Panc1 (cell line): ENCODE measurements around the gene JADE2. TPM values are rescaled to one million over a fixed set of nuclear protein-coding genes. Genes with fewer than 3 reads are reported as not detected.

Experiments
- ATAC-seq: fragments of 200-7000 bp; cut with Tn5 transposase; 2 replicates; pipeline ENCODE4 v1.9.1; 2020; ENCODE audit warnings: mild to moderate bottlenecking, moderate library complexity
- BruUV-seq: library from RNA; stranded (reverse); fragments of 400-500 nt; replicated peaks from 2 replicates; lab custom pipeline; 2021; lab: Mats Ljungman, UMichigan
- CTCF ChIA-PET: fragments of 300-600 bp; sonication (Branson Sonifier 250); formaldehyde crosslinking; loops from one replicate; lab custom pipeline; 2022; ENCODE audit warnings: antibody characterized with exemption; lab: Charles Lee
- POLR2A ChIA-PET: fragments of 300-600 bp; sonication (Branson Sonifier 250); formaldehyde crosslinking; loops from one replicate; lab custom pipeline; 2022; ENCODE audit warnings: antibody characterized with exemption; lab: Charles Lee
- DNase-seq: peaks from one replicate; pipeline ENCODE4 v3.0.0-alpha.2; 2010; ENCODE audit warnings: low read depth, low spot score
- H3K27ac ChIP-seq: 2 replicates; pipeline ENCODE4 v1.5.1; 2011; ENCODE audit warnings: mild to moderate bottlenecking, low read length, inconsistent platforms
- H3K27me3 ChIP-seq: fragments of 200-500 bp; sonication (Bioruptor generic); 2 replicates; pipeline ENCODE4 v1.6.0; 2014; ENCODE audit warnings: low read length, inconsistent platforms; ENCODE audit not compliant: control insufficient read depth, insufficient read depth
- H3K36me3 ChIP-seq: fragments of 200-500 bp; sonication (Bioruptor generic); 2 replicates; pipeline ENCODE4 v1.5.1; 2014; ENCODE audit warnings: inconsistent platforms, mild to moderate bottlenecking, low read length, moderate library complexity; ENCODE audit not compliant: control insufficient read depth, insufficient read depth
- H3K4me1 ChIP-seq: 2 replicates; pipeline ENCODE4 v1.5.1; 2011; ENCODE audit warnings: inconsistent platforms, mild to moderate bottlenecking, low read length, moderate library complexity; ENCODE audit not compliant: control insufficient read depth, insufficient read depth
- H3K4me3 ChIP-seq, 2 experiments: 2 replicates each; pipeline ENCODE4 v1.5.1; 2011 to 2012; ENCODE audit warnings: low read depth in 2 of 2, low read length in 2 of 2, mild to moderate bottlenecking in 2 of 2, inconsistent platforms in 1 of 2, moderate library complexity in 1 of 2
- H3K9me3 ChIP-seq: fragments of 200-500 bp; sonication (Bioruptor generic); 2 replicates; pipeline ENCODE4 v1.5.1; 2014; ENCODE audit warnings: low read depth, mild to moderate bottlenecking, inconsistent platforms, low read length, moderate library complexity; ENCODE audit not compliant: control insufficient read depth, insufficient read depth
- CTCF ChIP-seq: fragments of 450-650 bp; IDR thresholded peaks from 2 replicates; pipeline ENCODE4 v1.5.1; 2017; ENCODE audit warnings: mild to moderate bottlenecking
- POLR2AphosphoS5 ChIP-seq: IDR thresholded peaks from 2 replicates; pipeline ENCODE4 v1.6.1; 2012; ENCODE audit warnings: mild to moderate bottlenecking, low read depth, low read length, moderate library complexity
- REST ChIP-seq, 2 experiments: IDR thresholded peaks; 2 replicates each; pipeline ENCODE4 v1.6.1; 2011 to 2012; ENCODE audit warnings: low read depth in 2 of 2, control low read depth in 1 of 2, low read length in 1 of 2, mild to moderate bottlenecking in 1 of 2, moderate library complexity in 1 of 2; ENCODE audit not compliant: insufficient read depth in 1 of 2
- SIN3A ChIP-seq: IDR thresholded peaks from 2 replicates; pipeline ENCODE4 v1.6.1; 2012; ENCODE audit warnings: low read depth, mild to moderate bottlenecking, low read length, moderate library complexity, borderline replicate concordance; ENCODE audit not compliant: insufficient read depth
- TCF7L2 ChIP-seq: IDR thresholded peaks from 2 replicates; pipeline ENCODE4 v1.6.1; 2011; ENCODE audit warnings: mild to moderate bottlenecking, low read depth, low read length, inconsistent platforms
- in situ Hi-C: cut with HindIII; loops from 2 replicates; pipeline ENCODE4 v1.10.0; 2016; ENCODE audit warnings: low sequenced_read_pairs, low pct_unique_long_range_greater_than_20kb
- intact Hi-C: fragments of 100-400 bp; cut with micrococcal nuclease; formaldehyde crosslinking; loops from one replicate; pipeline ENCODE4 v1.10.0; 2022; ENCODE audit not compliant: unreplicated experiment
- total RNA-seq: library from RNA; stranded (reverse); gene quantifications from one replicate; pipeline ENCODE4 v1.2.1, GENCODE V29; 2021; ENCODE audit not compliant: unreplicated experiment

The JADE2 gene
- total RNA-seq, 1 experiment from 2014 or later = 80.0 TPM

- Histone ChIP-seq H3K27me3 (no peaks in the 10 kb centered on the region), H3K4me1 (peaks cover 3% of the 10 kb centered on the region), H3K9me3 (no peaks in the 10 kb centered on the region), H3K36me3 (no peaks in the 10 kb centered on the region), H3K4me3 (no peak overlapping the region), H3K27ac (no peak overlapping the region)
- no TSS peak for BruUV-seq
- TF ChIP-seq REST (IDR thresholded peaks at IDR 0.05; ENCODE audit: insufficient read depth in 1 of 2, low read depth in 2 of 2, low read length in 1 of 2) (no peak), POLR2AphosphoS5 (no peak), TCF7L2 (no peak), SIN3A (no peak), CTCF (no peak)
- no peak for ATAC-seq
- POLR2A ChIA-PET = no interaction called here
- intact Hi-C loops (no loop called here), in situ Hi-C loops (no loop called here)
- CTCF ChIA-PET = no interaction called here
- DNase-seq = no peak
Observed at GRCh38 chr5:134517553-134517952, 7.9 kb upstream of the JADE2 start.

- Histone ChIP-seq H3K27ac (no peak overlapping the region; the same call in 1 of the 2 replicates), H3K4me1 (peaks cover 15% of the 10 kb centered on the region), H3K4me3 (no peak overlapping the region), H3K27me3 (no peaks in the 10 kb centered on the region), H3K36me3 (no peaks in the 10 kb centered on the region; the same call in 1 of the 2 replicates), H3K9me3 (no peaks in the 10 kb centered on the region)
- no TSS peak for BruUV-seq
- ChIA-PET POLR2A (no interaction called here), CTCF (no interaction called here)
- no peak for TF ChIP-seq SIN3A
- TF ChIP-seq REST (IDR thresholded peaks at IDR 0.05; ENCODE audit: insufficient read depth in 1 of 2, low read depth in 2 of 2, low read length in 1 of 2) = no peak
- TF ChIP-seq CTCF = no peak
- TF ChIP-seq TCF7L2 = no peak
- TF ChIP-seq POLR2AphosphoS5 = no peak
- DNase-seq (no peak), ATAC-seq (no peak)
- in situ Hi-C loops (no loop called here), intact Hi-C loops (loop anchor here (5.0 kb wide), 1 partner anchor 108 kb away; the partner anchor contains the start of gene CDKN2AIPNL)
Observed at GRCh38 chr5:134519989-134520388, 5.5 kb upstream of the JADE2 start.
